WERI-Rb-1 (cell line): Measurements from ENCODE around the gene CELF2.

Experiments used
- DNase-seq: peaks from one replicate; pipeline ENCODE4 v3.0.0-alpha.2; 2020
- H3K27ac ChIP-seq: fragments of 250-450 bp; sonication (Bioruptor Pico); 2 replicates; pipeline ENCODE4 v1.5.1; 2020; ENCODE audit warnings: mild to moderate bottlenecking, moderate library complexity
- H3K27me3 ChIP-seq: fragments of 250-450 bp; sonication (Bioruptor Pico); 2 replicates; pipeline ENCODE4 v1.5.1; 2021; ENCODE audit warnings: mild to moderate bottlenecking, low read depth, moderate library complexity; ENCODE audit not compliant: insufficient read depth, severe bottlenecking
- H3K36me3 ChIP-seq: fragments of 250-450 bp; sonication (Bioruptor Pico); 2 replicates; pipeline ENCODE4 v1.5.1; 2020; ENCODE audit warnings: mild to moderate bottlenecking, moderate library complexity
- H3K4me3 ChIP-seq: 2 replicates; pipeline ENCODE4 v1.5.1; 2011; ENCODE audit warnings: low read depth, mild to moderate bottlenecking, control low read depth, low read length
- H3K9me3 ChIP-seq: fragments of 250-450 bp; sonication (Bioruptor Pico); 2 replicates; pipeline ENCODE4 v1.5.1; 2021; ENCODE audit warnings: mild to moderate bottlenecking, moderate library complexity; ENCODE audit not compliant: severe bottlenecking
- CTCF ChIP-seq: IDR thresholded peaks from 2 replicates; pipeline ENCODE4 v1.5.1; 2011; ENCODE audit warnings: low read depth, mild to moderate bottlenecking, control low read depth, inconsistent platforms, low read length

Gene CELF2

DNA sequence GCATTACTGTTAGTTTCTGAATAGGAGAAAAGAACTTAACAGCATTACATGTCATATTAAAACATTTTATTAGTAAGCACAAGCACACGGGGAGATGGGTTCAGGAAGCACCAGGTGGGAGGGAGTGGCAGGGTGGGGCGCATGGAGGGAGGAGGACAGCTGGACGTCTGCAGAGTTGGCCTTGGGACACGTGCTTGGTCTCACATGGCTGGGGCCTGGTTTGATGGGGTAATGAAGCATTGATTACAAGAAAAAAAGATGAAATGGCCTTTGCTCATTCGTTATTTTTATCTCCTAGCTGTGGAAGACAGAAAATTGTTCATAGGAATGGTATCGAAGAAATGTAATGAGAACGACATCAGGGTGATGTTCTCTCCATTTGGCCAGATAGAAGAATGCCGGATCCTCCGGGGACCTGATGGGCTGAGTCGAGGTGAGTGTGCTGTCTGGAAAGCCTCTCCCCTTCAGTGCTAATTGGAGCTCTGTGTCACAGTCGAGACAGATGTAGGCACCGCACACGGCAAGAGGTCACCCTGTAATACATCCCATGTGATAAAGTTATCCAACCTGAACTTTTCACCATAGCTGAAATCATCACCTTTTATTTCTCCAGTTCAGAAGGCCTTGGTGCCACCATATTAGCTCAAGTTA is 239.9 kb downstream of the CELF2 start:
- Histone ChIP-seq H3K36me3 (no peaks in the 10 kb centered on the region), H3K4me3 (no peak overlapping the region), H3K27ac (no peak overlapping the region), H3K27me3 (no peaks in the 10 kb centered on the region), H3K9me3 (no peaks in the 10 kb centered on the region)
- no peak for DNase-seq
- TF ChIP-seq CTCF, result no peak

DNA sequence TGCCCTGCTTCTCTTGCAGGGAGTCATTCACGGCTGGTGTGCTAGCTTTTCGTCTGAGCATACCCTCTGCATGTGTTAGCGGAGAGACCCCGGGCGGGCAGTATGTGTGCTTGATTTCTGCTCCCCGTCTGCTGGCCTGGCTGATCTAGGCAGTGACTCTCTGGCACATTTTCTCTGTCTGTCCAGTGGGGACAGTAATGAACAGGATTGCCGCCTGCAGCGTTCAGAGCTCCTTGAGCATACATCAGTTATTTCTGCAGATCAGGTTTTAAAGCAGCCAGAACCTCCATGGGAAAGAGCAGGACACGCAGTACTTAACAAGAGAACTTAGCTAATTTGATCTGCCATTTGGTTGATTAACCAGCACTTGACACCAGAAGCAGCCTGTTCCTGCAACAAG is 242.5 kb downstream of the CELF2 start:
- Histone ChIP-seq H3K27ac (no peak overlapping the region), H3K27me3 (no peaks in the 10 kb centered on the region), H3K36me3 (no peaks in the 10 kb centered on the region), H3K9me3 (no peaks in the 10 kb centered on the region), H3K4me3 (no peak overlapping the region)
- TF ChIP-seq CTCF, result no peak
- DNase-seq, result peak; percentile 8

GRCh38 chr10:11261143-11261542 is 243.5 kb downstream of the CELF2 start:
- Histone ChIP-seq H3K36me3 (no peaks in the 10 kb centered on the region), H3K27ac (no peak overlapping the region), H3K27me3 (no peaks in the 10 kb centered on the region), H3K4me3 (no peak overlapping the region), H3K9me3 (no peaks in the 10 kb centered on the region)
- TF ChIP-seq CTCF, result no peak
- DNase-seq, result no peak

DNA sequence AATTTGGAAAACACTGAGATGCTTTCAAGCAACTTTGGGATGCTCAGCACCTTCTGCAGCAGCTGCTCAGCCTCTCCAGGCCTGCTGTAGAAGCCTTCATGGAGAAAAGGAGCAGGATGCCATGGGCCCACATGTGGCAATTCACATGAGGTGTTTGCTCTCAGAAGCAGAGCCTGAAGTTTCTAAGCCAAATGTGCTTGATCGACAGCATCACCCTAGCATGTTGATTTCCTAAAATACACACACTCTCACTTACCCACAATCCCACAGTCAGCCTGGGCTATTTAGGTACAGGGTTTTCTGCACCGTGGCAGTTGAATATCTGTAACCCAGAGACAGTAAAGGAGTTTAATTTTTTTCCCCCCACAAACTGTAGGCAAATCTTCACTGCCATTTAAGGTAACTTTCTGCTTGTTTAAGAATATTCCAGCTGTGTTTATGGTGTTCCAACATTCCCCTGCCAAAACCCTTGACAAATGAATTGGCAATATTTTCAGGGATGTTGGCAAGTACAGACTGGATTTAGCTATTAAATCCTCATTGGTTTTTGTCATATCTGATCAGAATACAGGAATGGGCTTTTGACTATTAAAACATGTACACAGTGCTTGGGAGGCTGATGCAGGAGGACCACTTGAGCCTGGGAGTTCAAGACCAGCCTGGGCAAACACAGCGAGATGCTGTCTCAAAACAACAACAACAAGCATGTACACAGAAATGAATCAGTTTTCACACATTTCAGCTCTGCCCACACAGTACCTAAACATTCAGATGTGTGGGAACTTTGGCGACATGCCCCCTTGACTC is 244.2 kb downstream of the CELF2 start:
- H3K9me3 ChIP-seq, result no peaks in the 10 kb centered on the region

GRCh38 chr10:11262494-11263345 is 245.0 kb downstream of the CELF2 start:
- Histone ChIP-seq H3K4me3 (no peak overlapping the region), H3K27me3 (no peaks in the 10 kb centered on the region), H3K9me3 (no peaks in the 10 kb centered on the region), H3K27ac (no peak overlapping the region), H3K36me3 (no peaks in the 10 kb centered on the region)
- no peak for DNase-seq
- no peak for TF ChIP-seq CTCF

More for the DNA sequence above, 244.2 kb downstream of the CELF2 start:
- no peak for DNase-seq
- Histone ChIP-seq H3K27me3 (no peaks in the 10 kb centered on the region), H3K4me3 (no peak overlapping the region), H3K27ac (no peak overlapping the region), H3K36me3 (no peaks in the 10 kb centered on the region)
- TF ChIP-seq CTCF, result no peak
